Measurements from ENCODE around the gene CCR2. TPM values are rescaled to one million over a fixed set of nuclear protein-coding genes. Genes with fewer than 3 reads are reported as not detected.

CCR2 gene
- not detected in 2 replicates for total RNA-seq

DNA sequence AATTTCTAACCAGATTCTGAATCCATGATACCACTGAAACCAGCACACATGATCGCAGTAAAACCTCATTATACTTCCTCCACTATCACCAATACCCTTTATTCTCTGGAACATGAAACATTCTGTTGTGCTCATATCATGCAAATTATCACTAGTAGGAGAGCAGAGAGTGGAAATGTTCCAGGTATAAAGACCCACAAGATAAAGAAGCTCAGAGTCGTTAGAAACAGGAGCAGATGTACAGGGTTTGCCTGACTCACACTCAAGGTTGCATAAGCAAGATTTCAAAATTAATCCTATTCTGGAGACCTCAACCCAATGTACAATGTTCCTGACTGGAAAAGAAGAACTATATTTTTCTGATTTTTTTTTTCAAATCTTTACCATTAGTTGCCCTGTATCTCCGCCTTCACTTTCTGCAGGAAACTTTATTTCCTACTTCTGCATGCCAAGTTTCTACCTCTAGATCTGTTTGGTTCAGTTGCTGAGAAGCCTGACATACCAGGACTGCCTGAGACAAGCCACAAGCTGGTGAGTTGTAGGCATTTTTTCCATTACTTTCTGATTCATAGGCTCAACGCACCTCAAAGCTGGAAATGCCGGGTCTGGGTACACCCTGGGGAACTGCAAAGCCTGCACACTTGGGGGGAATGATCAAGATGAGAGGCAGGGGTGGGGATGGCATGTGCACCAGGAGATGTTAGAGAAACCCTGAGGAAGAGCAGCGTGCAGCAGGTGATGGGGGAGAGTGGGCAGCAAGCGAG, at the start of gene CCR2:
TSS of gene CCR2 (plus strand) at position 465 of the 764 bp plus-strand sequence. CDS start 3,417 bp downstream, outside the sequence.
- no peak within 1 kb of the TSS for H3K4me2 ChIP-seq (ENCODE audit: insufficient read depth, low read length)

DNA sequence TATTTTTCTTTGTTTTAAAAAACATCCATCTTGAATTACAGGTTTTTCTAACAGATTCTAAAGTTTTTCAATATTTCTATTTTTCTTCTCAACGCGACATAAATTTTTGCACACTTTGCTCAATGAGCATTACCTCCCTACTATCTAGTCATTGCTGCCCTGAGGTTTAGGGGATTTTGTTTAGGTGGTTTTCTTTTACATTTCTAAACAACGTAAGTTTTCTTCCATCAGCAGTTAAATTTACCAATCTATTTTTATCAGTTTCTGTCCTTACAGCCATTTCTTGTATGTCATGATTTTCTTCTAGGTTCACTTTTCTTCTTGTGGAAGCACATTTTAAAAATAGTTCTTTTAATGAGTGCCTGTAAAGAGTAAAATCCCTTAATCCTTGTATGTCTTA, 49.2 kb upstream of the CCR2 start:
- H3K27me3 ChIP-seq (ENCODE audit: insufficient read depth, low read length), result peaks cover 41% of the 10 kb centered on the region
- no peaks in the 10 kb centered on the region for H3K4me1 ChIP-seq (ENCODE audit: insufficient read depth, low read length)
- TF ChIP-seq, protein P1, sequence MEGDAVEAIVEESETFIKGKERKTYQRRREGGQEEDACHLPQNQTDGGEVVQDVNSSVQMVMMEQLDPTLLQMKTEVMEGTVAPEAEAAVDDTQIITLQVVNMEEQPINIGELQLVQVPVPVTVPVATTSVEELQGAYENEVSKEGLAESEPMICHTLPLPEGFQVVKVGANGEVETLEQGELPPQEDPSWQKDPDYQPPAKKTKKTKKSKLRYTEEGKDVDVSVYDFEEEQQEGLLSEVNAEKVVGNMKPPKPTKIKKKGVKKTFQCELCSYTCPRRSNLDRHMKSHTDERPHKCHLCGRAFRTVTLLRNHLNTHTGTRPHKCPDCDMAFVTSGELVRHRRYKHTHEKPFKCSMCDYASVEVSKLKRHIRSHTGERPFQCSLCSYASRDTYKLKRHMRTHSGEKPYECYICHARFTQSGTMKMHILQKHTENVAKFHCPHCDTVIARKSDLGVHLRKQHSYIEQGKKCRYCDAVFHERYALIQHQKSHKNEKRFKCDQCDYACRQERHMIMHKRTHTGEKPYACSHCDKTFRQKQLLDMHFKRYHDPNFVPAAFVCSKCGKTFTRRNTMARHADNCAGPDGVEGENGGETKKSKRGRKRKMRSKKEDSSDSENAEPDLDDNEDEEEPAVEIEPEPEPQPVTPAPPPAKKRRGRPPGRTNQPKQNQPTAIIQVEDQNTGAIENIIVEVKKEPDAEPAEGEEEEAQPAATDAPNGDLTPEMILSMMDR (IDR thresholded peaks at IDR 0.05; ENCODE audit: extremely low read depth, low read depth, low read length), result no peak

More for the DNA sequence above, at the start of gene CCR2:
- H3K79me2 ChIP-seq (ENCODE audit: insufficient read depth, low read length), result no peaks in the 10 kb centered on the region
- H3K27ac ChIP-seq (ENCODE audit: low read depth, low read length), result no peak within 1 kb of the TSS
- H3K9me3 ChIP-seq (ENCODE audit: low read depth, low read length), result no peaks in the 10 kb centered on the region
- no peaks in the 10 kb centered on the region for H4K20me1 ChIP-seq (ENCODE audit: insufficient read depth, low read length)
- peak; percentile 26 for DNase-seq (ENCODE audit: insufficient read length, low spot score, missing footprints)
- no peak within 1 kb of the TSS for H2AFZ ChIP-seq (ENCODE audit: low read length)
- peaks cover 48% of the 10 kb centered on the region for H3K27me3 ChIP-seq (ENCODE audit: insufficient read depth, low read length)
- TF ChIP-seq, protein P1 (IDR thresholded peaks at IDR 0.05; ENCODE audit: extremely low read depth, low read depth, low read length), result no peak
- no peak within 1 kb of the TSS for H3K4me3 ChIP-seq (ENCODE audit: insufficient read depth, low read length)
- no peaks in the 10 kb centered on the region for H3K36me3 ChIP-seq (ENCODE audit: insufficient read depth, low read length)
- H3K4me1 ChIP-seq (ENCODE audit: insufficient read depth, low read length), result no peaks in the 10 kb centered on the region

DNA sequence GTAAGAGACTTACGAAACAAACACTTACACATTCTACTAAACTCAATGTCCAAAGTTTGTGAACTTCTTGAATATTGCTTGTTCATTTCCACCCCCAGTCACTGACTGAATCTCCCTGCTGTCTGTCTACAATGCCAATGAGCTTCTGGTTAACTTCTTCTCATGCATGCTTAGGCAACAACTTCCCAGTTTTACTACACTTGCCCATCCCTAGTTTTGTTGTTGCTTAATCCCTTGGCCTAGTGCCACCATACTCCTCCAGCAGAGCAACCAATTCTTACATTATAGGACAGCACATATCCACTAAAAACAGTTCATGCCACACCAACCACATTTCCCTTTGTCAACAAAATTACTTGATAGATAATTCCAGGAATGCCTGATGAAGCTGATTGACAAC, 40.9 kb upstream of the CCR2 start:
- H3K9me3 ChIP-seq (ENCODE audit: low read depth, low read length), result no peaks in the 10 kb centered on the region
- no peaks in the 10 kb centered on the region for H3K36me3 ChIP-seq (ENCODE audit: insufficient read depth, low read length)
- no peak overlapping the region for H3K4me3 ChIP-seq (ENCODE audit: insufficient read depth, low read length)
- no peaks in the 10 kb centered on the region for H3K4me1 ChIP-seq (ENCODE audit: insufficient read depth, low read length)
- no peak overlapping the region for H2AFZ ChIP-seq (ENCODE audit: low read length)
- H4K20me1 ChIP-seq (ENCODE audit: insufficient read depth, low read length), result no peaks in the 10 kb centered on the region
- TF ChIP-seq, protein P1 (IDR thresholded peaks at IDR 0.05; ENCODE audit: extremely low read depth, low read depth, low read length), result no peak
- no peak overlapping the region for H3K4me2 ChIP-seq (ENCODE audit: insufficient read depth, low read length)
- H3K27ac ChIP-seq (ENCODE audit: low read depth, low read length), result no peak overlapping the region
- H3K79me2 ChIP-seq (ENCODE audit: insufficient read depth, low read length), result no peaks in the 10 kb centered on the region
- peaks cover 12% of the 10 kb centered on the region for H3K27me3 ChIP-seq (ENCODE audit: insufficient read depth, low read length)
- DNase-seq (ENCODE audit: insufficient read length, low spot score, missing footprints), result no peak

More for the DNA sequence above, 49.2 kb upstream of the CCR2 start:
- H3K36me3 ChIP-seq (ENCODE audit: insufficient read depth, low read length), result no peaks in the 10 kb centered on the region
- no peak overlapping the region for H3K4me3 ChIP-seq (ENCODE audit: insufficient read depth, low read length)
- H3K27ac ChIP-seq (ENCODE audit: low read depth, low read length), result no peak overlapping the region
- no peak for DNase-seq (ENCODE audit: insufficient read length, low spot score, missing footprints)
- no peak overlapping the region for H2AFZ ChIP-seq (ENCODE audit: low read length)
- H3K4me2 ChIP-seq (ENCODE audit: insufficient read depth, low read length), result no peak overlapping the region
- H4K20me1 ChIP-seq (ENCODE audit: insufficient read depth, low read length), result no peaks in the 10 kb centered on the region
- H3K9me3 ChIP-seq (ENCODE audit: low read depth, low read length), result no peaks in the 10 kb centered on the region
- no peaks in the 10 kb centered on the region for H3K79me2 ChIP-seq (ENCODE audit: insufficient read depth, low read length)

DNA sequence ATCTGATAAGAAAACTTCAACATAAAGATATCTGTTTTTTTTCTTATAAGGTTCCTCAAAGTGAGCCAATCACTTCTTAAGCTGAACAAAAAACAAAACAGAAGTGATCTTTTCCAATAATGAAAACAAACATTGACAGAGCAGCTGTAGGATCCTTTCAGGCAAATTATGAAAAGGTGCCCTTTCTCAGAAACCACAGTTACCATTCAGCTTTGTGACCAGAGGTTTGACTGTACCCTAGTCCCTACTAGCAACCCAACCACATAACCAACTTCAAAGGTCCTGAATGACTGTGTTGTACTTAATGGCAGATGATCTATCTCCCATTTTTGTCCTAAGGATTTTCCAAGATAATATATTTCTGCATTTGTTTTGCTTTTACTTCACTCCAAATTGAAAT, 39.4 kb upstream of the CCR2 start:
- no peak overlapping the region for H3K27ac ChIP-seq (ENCODE audit: low read depth, low read length)
- no peaks in the 10 kb centered on the region for H3K4me1 ChIP-seq (ENCODE audit: insufficient read depth, low read length)
- no peak overlapping the region for H3K4me2 ChIP-seq (ENCODE audit: insufficient read depth, low read length)
- no peaks in the 10 kb centered on the region for H4K20me1 ChIP-seq (ENCODE audit: insufficient read depth, low read length)
- peaks cover 12% of the 10 kb centered on the region for H3K27me3 ChIP-seq (ENCODE audit: insufficient read depth, low read length)
- H3K9me3 ChIP-seq (ENCODE audit: low read depth, low read length), result no peaks in the 10 kb centered on the region
- DNase-seq (ENCODE audit: insufficient read length, low spot score, missing footprints), result no peak
- TF ChIP-seq, protein P1 (IDR thresholded peaks at IDR 0.05; ENCODE audit: extremely low read depth, low read depth, low read length), result no peak
- no peaks in the 10 kb centered on the region for H3K79me2 ChIP-seq (ENCODE audit: insufficient read depth, low read length)
- no peak overlapping the region for H3K4me3 ChIP-seq (ENCODE audit: insufficient read depth, low read length)
- no peaks in the 10 kb centered on the region for H3K36me3 ChIP-seq (ENCODE audit: insufficient read depth, low read length)
- no peak overlapping the region for H2AFZ ChIP-seq (ENCODE audit: low read length)

Measured in osteoblast (primary cell).